ENCODE measurements around the gene KCNJ13. TPM values are rescaled to one million over a fixed set of nuclear protein-coding genes. Genes with fewer than 3 reads are reported as not detected.

Gene KCNJ13
- total RNA-seq, 2 experiments from 2014 or later: not detected

DNA sequence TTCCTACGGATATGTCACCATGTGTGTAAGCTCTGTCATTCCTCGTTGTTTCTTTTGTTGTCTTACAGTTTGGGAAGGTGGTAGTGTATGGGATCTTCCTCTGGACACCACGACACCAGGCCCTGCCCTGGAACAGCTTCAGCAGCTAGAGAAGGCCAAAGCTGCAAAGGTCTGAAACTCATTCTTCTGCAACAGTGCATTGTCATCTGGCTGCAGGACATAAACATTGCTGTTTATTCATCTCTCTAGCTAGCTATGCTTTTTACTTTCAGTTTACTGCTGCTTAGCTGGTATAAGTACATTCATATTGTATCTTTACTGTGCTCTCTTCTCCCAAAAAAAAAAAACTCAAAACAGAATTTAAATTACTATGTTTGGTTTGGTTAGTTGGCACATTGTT lies 39.2 kb upstream of the KCNJ13 start:
- Histone ChIP-seq H3K79me2 (ENCODE audit: insufficient read depth, low read depth, low read length) (no peaks in the 10 kb centered on the region), H3K36me3 (ENCODE audit: insufficient read depth, low read length) (peaks cover 90% of the 10 kb centered on the region), H4K20me1 (ENCODE audit: insufficient read depth, low read length) (no peaks in the 10 kb centered on the region), H3K4me2 (ENCODE audit: low read length) (no peak overlapping the region), H3K9me2 (ENCODE audit: insufficient read depth, low read length) (no peaks in the 10 kb centered on the region), H3K27ac (ENCODE audit: low read depth, low read length, poor library complexity, severe bottlenecking) (no peak overlapping the region), H3K4me3 (ENCODE audit: low read depth, low read length, poor library complexity, severe bottlenecking) (no peak overlapping the region), H3K4me1 (ENCODE audit: insufficient read depth, low read length, poor library complexity, severe bottlenecking) (peaks cover under 1% of the 10 kb centered on the region), H2AFZ (ENCODE audit: low read length) (no peak overlapping the region), H3K9me3 (ENCODE audit: low read length) (no peaks in the 10 kb centered on the region)
- intact Hi-C loops (cut with micrococcal nuclease; ENCODE audit: unreplicated experiment): no loop called here
- CTCF ChIA-PET (ENCODE audit: unreplicated experiment): no interaction called here
- POLR2A ChIA-PET: interaction anchor here (0.5 kb wide), 1 partner anchor 13 kb away, joined by 3 read pairs; no protein-coding TSS in a partner anchor
- no peak for DNase-seq (ENCODE audit: low spot score)
- BruUV-seq (replicated peaks): no TSS peak
- TF ChIP-seq EZH2phosphoT487 (IDR thresholded peaks at IDR 0.05; ENCODE audit: borderline replicate concordance, low read depth, low read length) (no peak), CTCF (conservative IDR thresholded peaks at IDR 0.05; ENCODE audit: low read length) (no peak)

DNA sequence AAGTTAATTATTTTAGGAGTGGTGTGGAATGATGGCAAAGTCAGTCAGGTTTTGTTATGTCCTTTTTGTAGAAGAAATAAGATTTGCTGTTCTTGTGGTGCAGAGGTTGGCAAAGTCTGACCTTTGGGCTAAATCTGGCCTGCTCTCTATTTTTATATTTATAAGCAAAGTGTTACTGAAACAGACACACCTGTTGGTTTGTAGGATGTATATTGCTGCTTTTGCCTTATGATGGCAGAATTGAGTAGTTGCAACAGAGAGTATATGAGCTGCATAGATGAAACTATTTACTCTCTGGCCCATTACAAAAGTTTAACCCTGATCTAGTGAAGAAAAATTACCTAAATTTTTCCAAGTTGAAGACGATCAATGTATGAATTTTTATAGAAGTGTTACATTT lies 34.1 kb upstream of the KCNJ13 start:
- TF ChIP-seq EZH2phosphoT487 (IDR thresholded peaks at IDR 0.05; ENCODE audit: borderline replicate concordance, low read depth, low read length) (no peak), CTCF (conservative IDR thresholded peaks at IDR 0.05; ENCODE audit: low read length) (peak; percentile 40)
- peaks cover 8% of the 10 kb centered on the region for H3K4me1 ChIP-seq (ENCODE audit: insufficient read depth, low read length, poor library complexity, severe bottlenecking)
- H3K4me2 ChIP-seq (ENCODE audit: low read length): no peak overlapping the region
- no peaks in the 10 kb centered on the region for H3K9me3 ChIP-seq (ENCODE audit: low read length)
- H3K9me2 ChIP-seq (ENCODE audit: insufficient read depth, low read length): no peaks in the 10 kb centered on the region
- H3K27ac ChIP-seq (ENCODE audit: low read depth, low read length, poor library complexity, severe bottlenecking): no peak overlapping the region
- no peaks in the 10 kb centered on the region for H4K20me1 ChIP-seq (ENCODE audit: insufficient read depth, low read length)
- no peaks in the 10 kb centered on the region for H3K79me2 ChIP-seq (ENCODE audit: insufficient read depth, low read depth, low read length)
- intact Hi-C loops (cut with micrococcal nuclease; ENCODE audit: unreplicated experiment): loop anchor here (2.0 kb wide), 1 partner anchor 28 kb away; no protein-coding TSS in a partner anchor
- peaks cover 81% of the 10 kb centered on the region for H3K36me3 ChIP-seq (ENCODE audit: insufficient read depth, low read length)
- no peak for DNase-seq (ENCODE audit: low spot score)
- BruUV-seq (replicated peaks): no TSS peak
- POLR2A ChIA-PET: interaction anchor here (0.6 to 0.8 kb wide), 2 partner anchors 25 to 1918 kb away, joined by 3 to 4 read pairs; no protein-coding TSS in a partner anchor
- no peak overlapping the region for H3K4me3 ChIP-seq (ENCODE audit: low read depth, low read length, poor library complexity, severe bottlenecking)
- CTCF ChIA-PET (ENCODE audit: unreplicated experiment): no interaction called here
- no peak overlapping the region for H2AFZ ChIP-seq (ENCODE audit: low read length)

- peak; percentile 74 for TF ChIP-seq CTCF (conservative IDR thresholded peaks at IDR 0.05; ENCODE audit: low read length)
- no peak for TF ChIP-seq EZH2phosphoT487 (IDR thresholded peaks at IDR 0.05; ENCODE audit: borderline replicate concordance, low read depth, low read length)
- no TSS peak for BruUV-seq (replicated peaks)
- CTCF ChIA-PET (ENCODE audit: unreplicated experiment): interaction anchor here (0.5 kb wide), 1 partner anchor 73 kb away, joined by 4 read pairs; no protein-coding TSS in a partner anchor
Observed at GRCh38 chr2:232809349-232810124, 33.2 kb upstream of the KCNJ13 start.

More at GRCh38 chr2:232809349-232810124, 33.2 kb upstream of the KCNJ13 start:
- H3K4me1 ChIP-seq (ENCODE audit: insufficient read depth, low read length, poor library complexity, severe bottlenecking): peaks cover 8% of the 10 kb centered on the region
- POLR2A ChIA-PET: interaction anchor here (0.6 kb wide), 3 partner anchors 10 to 1919 kb away, joined by 3 to 4 read pairs (median 3); no protein-coding TSS in a partner anchor
- H3K36me3 ChIP-seq (ENCODE audit: insufficient read depth, low read length): peaks cover 78% of the 10 kb centered on the region
- H3K4me2 ChIP-seq (ENCODE audit: low read length): no peak overlapping the region
- no peaks in the 10 kb centered on the region for H3K9me2 ChIP-seq (ENCODE audit: insufficient read depth, low read length)
- no peaks in the 10 kb centered on the region for H3K79me2 ChIP-seq (ENCODE audit: insufficient read depth, low read depth, low read length)
- H3K27ac ChIP-seq (ENCODE audit: low read depth, low read length, poor library complexity, severe bottlenecking): no peak overlapping the region
- intact Hi-C loops (cut with micrococcal nuclease; ENCODE audit: unreplicated experiment): loop anchor here (2.0 kb wide), 1 partner anchor 29 kb away; no protein-coding TSS in a partner anchor
- peak; percentile 31 for DNase-seq (ENCODE audit: low spot score)
- no peak overlapping the region for H3K4me3 ChIP-seq (ENCODE audit: low read depth, low read length, poor library complexity, severe bottlenecking)
- H2AFZ ChIP-seq (ENCODE audit: low read length): no peak overlapping the region
- no peaks in the 10 kb centered on the region for H4K20me1 ChIP-seq (ENCODE audit: insufficient read depth, low read length)
- no peaks in the 10 kb centered on the region for H3K9me3 ChIP-seq (ENCODE audit: low read length)
